ENCODE measurements around the gene TAF1C.

Gene TAF1C

DNA sequence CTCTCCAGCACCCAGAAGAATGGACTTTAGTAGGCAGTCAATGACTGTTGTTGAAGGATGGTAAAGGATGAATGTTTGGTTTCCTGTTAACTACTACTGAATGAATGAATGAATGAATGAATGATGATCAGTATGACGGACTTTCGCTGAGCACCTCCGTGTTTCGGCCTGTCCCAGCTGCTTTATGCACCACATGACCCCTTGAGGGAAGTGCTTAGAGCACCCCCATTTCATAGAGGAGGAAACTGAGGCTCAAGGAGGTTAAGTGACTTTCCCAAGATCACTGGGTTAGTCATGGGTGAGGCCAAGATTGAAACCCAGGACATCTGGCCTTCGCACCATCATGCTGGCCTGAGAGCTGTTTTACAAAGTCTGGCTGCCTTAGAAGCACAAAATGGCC is 46.1 kb upstream of the TAF1C start:
- H3K9me3 ChIP-seq (ENCODE audit: insufficient read depth, low read length, severe bottlenecking), result no peaks in the 10 kb centered on the region
- H3K27ac ChIP-seq (ENCODE audit: low read length), result no peak overlapping the region
- TF ChIP-seq, protein P1, sequence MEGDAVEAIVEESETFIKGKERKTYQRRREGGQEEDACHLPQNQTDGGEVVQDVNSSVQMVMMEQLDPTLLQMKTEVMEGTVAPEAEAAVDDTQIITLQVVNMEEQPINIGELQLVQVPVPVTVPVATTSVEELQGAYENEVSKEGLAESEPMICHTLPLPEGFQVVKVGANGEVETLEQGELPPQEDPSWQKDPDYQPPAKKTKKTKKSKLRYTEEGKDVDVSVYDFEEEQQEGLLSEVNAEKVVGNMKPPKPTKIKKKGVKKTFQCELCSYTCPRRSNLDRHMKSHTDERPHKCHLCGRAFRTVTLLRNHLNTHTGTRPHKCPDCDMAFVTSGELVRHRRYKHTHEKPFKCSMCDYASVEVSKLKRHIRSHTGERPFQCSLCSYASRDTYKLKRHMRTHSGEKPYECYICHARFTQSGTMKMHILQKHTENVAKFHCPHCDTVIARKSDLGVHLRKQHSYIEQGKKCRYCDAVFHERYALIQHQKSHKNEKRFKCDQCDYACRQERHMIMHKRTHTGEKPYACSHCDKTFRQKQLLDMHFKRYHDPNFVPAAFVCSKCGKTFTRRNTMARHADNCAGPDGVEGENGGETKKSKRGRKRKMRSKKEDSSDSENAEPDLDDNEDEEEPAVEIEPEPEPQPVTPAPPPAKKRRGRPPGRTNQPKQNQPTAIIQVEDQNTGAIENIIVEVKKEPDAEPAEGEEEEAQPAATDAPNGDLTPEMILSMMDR (IDR thresholded peaks at IDR 0.05; ENCODE audit: borderline replicate concordance, extremely low read depth, low read length, poor library complexity, severe bottlenecking), result no peak
- no peak for TF ChIP-seq EZH2 (IDR thresholded peaks at IDR 0.05; ENCODE audit: borderline replicate concordance, low read depth, low read length, severe bottlenecking)
- H3K4me1 ChIP-seq (ENCODE audit: insufficient read depth, low read length), result no peaks in the 10 kb centered on the region
- ATAC-seq (ENCODE audit: insufficient read depth, low read depth) (no peak), DNase-seq (no peak)
- no peaks in the 10 kb centered on the region for H3K36me3 ChIP-seq (ENCODE audit: insufficient read depth, low read length)
- no peak overlapping the region for H3K4me2 ChIP-seq (ENCODE audit: insufficient read depth, low read length)
- H2AFZ ChIP-seq (ENCODE audit: low read depth, low read length), result no peak overlapping the region
- H3K4me3 ChIP-seq (ENCODE audit: low read depth in 1 of 2, low read length in 2 of 2), result no peak overlapping the region
- H3K9ac ChIP-seq (ENCODE audit: low read depth, low read length), result no peak overlapping the region
- H3K79me2 ChIP-seq (ENCODE audit: insufficient read depth, low read length), result no peaks in the 10 kb centered on the region
- H3K27me3 ChIP-seq (ENCODE audit: insufficient read depth, low read length, poor library complexity), result peaks cover 4% of the 10 kb centered on the region
- 0 out of 2 replicates have a peak, but pooled peaks cover 3% of the 10 kb centered on the region for H4K20me1 ChIP-seq (ENCODE audit: insufficient read depth, low read length)

GRCh38 chr16:84232060-84232459 is 45.2 kb upstream of the TAF1C start:
- H3K27me3 ChIP-seq (ENCODE audit: insufficient read depth, low read length, poor library complexity), result peaks cover 4% of the 10 kb centered on the region
- DNase-seq (no peak), ATAC-seq (ENCODE audit: insufficient read depth, low read depth) (no peak)
- H3K79me2 ChIP-seq (ENCODE audit: insufficient read depth, low read length), result no peaks in the 10 kb centered on the region
- H3K36me3 ChIP-seq (ENCODE audit: insufficient read depth, low read length), result no peaks in the 10 kb centered on the region
- H4K20me1 ChIP-seq (ENCODE audit: insufficient read depth, low read length), result 0 out of 2 replicates have a peak, but pooled peaks cover 3% of the 10 kb centered on the region
- H3K4me1 ChIP-seq (ENCODE audit: insufficient read depth, low read length), result no peaks in the 10 kb centered on the region
- H3K9ac ChIP-seq (ENCODE audit: low read depth, low read length), result no peak overlapping the region
- no peaks in the 10 kb centered on the region for H3K9me3 ChIP-seq (ENCODE audit: insufficient read depth, low read length, severe bottlenecking)
- H3K4me2 ChIP-seq (ENCODE audit: insufficient read depth, low read length), result no peak overlapping the region
- no peak for TF ChIP-seq EZH2 (IDR thresholded peaks at IDR 0.05; ENCODE audit: borderline replicate concordance, low read depth, low read length, severe bottlenecking)
- TF ChIP-seq, protein P1 (IDR thresholded peaks at IDR 0.05; ENCODE audit: borderline replicate concordance, extremely low read depth, low read length, poor library complexity, severe bottlenecking), result no peak
- H2AFZ ChIP-seq (ENCODE audit: low read depth, low read length), result no peak overlapping the region
- no peak overlapping the region for H3K27ac ChIP-seq (ENCODE audit: low read length)
- no peak overlapping the region for H3K4me3 ChIP-seq (ENCODE audit: low read depth in 1 of 2, low read length in 2 of 2)

GRCh38 chr16:84229471-84229870 is 42.6 kb upstream of the TAF1C start:
- no peak for ATAC-seq (ENCODE audit: insufficient read depth, low read depth)
- no peaks in the 10 kb centered on the region for H3K36me3 ChIP-seq (ENCODE audit: insufficient read depth, low read length)
- DNase-seq, result no peak
- no peak overlapping the region for H3K27ac ChIP-seq (ENCODE audit: low read length)
- no peak for TF ChIP-seq EZH2 (IDR thresholded peaks at IDR 0.05; ENCODE audit: borderline replicate concordance, low read depth, low read length, severe bottlenecking)
- TF ChIP-seq, protein P1 (IDR thresholded peaks at IDR 0.05; ENCODE audit: borderline replicate concordance, extremely low read depth, low read length, poor library complexity, severe bottlenecking), result no peak
- no peak overlapping the region for H3K4me3 ChIP-seq (ENCODE audit: low read depth in 1 of 2, low read length in 2 of 2)
- H3K4me2 ChIP-seq (ENCODE audit: insufficient read depth, low read length), result no peak overlapping the region
- H3K27me3 ChIP-seq (ENCODE audit: insufficient read depth, low read length, poor library complexity), result peaks cover 6% of the 10 kb centered on the region
- no peaks in the 10 kb centered on the region for H3K79me2 ChIP-seq (ENCODE audit: insufficient read depth, low read length)
- no peak overlapping the region for H2AFZ ChIP-seq (ENCODE audit: low read depth, low read length)
- H3K9ac ChIP-seq (ENCODE audit: low read depth, low read length), result no peak overlapping the region
- 0 out of 2 replicates have a peak, but pooled peaks cover 3% of the 10 kb centered on the region for H4K20me1 ChIP-seq (ENCODE audit: insufficient read depth, low read length)
- H3K9me3 ChIP-seq (ENCODE audit: insufficient read depth, low read length, severe bottlenecking), result no peaks in the 10 kb centered on the region
- H3K4me1 ChIP-seq (ENCODE audit: insufficient read depth, low read length), result no peaks in the 10 kb centered on the region

Measured in DND-41 (cell line).